Dermis microvascular lymphatic vessel endothelial cell (primary cell): Measurements from ENCODE around the gene ATF7IP2. TPM values are rescaled to one million over a fixed set of nuclear protein-coding genes. Genes with fewer than 3 reads are reported as not detected.
"Not testable (repeated sequence)": the region's sequence is repeated elsewhere in the genome, so short reads cannot be mapped to it uniquely, and the experiment has no call there.

Source experiments
- DNase-seq, 2 donors: peaks; one replicate each; pipeline versions ENCODE4 v3.0.0 to v3.0.0-alpha.2; 2010; ENCODE audit warnings: low read depth in 2 of 2
- total RNA-seq: library from RNA; depleted of rRNA; stranded (reverse); fragments of >200 nt; gene quantifications from 2 replicates; pipeline ENCODE4 v1.2.1, GENCODE V29; 2014

ATF7IP2 gene
- total RNA-seq, 1 donor from 2014 or later = 2.2 TPM

DNA sequence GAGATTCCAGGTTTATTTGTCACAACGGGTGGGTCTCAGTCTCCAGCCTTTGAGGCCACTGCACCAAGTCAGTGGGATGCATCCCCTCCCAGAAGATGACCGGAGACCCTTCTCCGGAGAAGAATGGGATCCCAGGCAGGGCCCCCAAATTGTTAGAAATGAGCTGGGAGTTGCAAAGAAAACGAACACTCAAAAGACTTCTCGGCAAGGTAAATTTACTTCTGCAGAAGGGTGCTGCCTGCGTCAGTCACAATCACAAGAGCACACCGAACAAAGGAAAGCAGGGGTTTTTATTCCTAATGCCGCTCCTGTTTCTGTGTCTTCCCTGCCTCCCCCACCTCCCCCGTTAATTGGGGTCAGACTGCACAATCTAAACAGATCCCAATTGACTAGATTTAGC is 61.4 kb downstream of the ATF7IP2 start:
- no peak for DNase-seq

DNA sequence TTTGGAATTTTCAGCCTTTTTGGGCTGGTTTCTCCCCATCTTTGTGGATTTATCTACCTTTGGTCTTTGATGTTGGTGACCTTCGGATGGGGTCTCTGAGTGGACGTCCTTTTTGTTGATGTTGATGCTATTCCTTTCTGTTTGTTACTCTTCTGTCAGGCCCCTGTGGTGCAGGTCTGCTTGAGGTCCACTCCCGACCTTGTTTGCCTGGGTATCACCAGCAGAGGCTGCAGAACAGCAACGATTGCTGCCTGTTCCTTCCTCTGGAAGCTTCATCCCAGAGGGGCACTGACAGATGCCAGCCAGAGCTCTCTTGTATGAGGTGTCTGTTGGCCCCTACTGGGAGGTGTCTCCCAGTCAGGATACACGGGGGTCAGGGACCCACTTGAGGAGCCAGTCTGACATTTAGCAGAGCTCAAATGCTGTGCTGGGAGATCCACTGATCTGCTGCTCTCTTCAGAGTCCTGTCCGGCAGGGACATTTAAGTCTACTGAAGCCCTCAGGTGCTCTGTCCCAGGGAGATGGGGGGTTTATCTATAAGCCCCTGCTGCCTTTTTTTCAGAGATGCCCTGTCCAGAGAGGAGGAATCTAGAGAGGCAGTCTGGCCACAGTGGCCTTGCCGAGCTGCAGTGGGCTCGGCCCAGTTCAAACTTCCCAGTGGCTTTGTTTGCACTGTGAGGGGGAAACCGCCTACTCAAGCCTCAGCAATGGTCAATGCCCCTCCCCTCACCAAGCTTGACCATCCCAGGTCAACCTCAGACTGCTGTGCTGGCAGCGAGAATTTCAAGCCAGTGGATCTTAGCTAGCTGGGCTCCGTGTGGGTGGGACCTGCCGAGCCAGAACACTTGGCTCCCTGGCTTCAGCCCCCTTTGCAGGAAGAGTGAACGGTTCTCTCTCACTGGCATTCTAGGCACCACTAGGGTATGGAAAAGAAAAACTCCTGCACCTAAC is 66.6 kb downstream of the ATF7IP2 start:
- DNase-seq = not testable (repeated sequence)

DNA sequence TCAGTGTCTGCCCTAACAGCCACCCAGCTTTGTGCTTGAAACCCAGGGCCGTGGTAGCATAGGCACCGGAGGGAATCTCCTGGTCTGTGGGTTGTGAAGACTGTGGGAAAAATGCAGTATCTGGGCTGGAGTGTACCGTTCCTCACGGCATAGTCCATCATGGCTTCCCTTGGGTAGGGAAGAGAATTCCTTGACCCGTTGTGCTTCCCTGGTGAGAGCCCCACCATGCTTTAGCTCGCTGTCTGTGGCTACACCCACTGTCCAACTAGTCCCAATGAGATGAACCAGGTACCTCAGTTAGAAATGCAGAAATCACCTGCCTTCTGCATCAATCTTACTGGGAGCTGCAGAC is 67.3 kb downstream of the ATF7IP2 start:
- DNase-seq = no peak

DNA sequence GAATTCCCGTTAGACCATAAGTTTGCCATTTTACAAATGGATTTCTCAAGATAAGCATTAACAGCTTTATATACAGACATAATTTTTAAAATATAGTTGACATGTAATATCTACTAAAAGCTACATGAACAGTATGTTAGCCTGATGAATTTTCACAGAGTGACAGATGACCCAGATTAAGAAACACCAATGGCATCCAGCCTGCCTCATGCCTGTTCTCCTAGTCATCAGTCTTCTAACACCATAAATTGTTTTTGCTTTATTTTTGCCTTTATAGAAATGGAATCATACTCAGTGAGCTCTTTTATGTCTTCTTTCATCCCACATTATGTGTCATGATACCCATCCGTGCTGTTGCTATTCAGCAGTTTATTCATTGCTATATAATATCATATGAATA is 80.0 kb downstream of the ATF7IP2 start:
- no peak for DNase-seq

DNA sequence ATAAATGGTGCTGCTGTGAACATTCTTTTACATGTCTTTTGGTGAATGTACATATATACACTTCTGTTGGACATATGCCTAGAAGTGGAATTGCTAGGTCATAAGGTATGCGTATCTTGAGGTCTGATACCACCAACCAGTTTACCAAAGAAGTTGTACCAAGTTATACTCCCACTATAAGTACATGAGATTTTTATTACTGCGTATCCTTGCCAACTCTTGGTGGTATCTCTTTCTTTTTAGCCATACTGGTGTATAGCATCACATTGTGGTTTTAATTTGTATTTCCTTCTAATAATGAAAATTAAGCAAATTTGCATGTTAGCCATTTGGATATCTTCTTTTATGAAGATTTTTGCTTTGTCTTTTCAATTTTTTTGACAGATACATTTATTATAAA is 80.5 kb downstream of the ATF7IP2 start:
- no peak for DNase-seq

DNA sequence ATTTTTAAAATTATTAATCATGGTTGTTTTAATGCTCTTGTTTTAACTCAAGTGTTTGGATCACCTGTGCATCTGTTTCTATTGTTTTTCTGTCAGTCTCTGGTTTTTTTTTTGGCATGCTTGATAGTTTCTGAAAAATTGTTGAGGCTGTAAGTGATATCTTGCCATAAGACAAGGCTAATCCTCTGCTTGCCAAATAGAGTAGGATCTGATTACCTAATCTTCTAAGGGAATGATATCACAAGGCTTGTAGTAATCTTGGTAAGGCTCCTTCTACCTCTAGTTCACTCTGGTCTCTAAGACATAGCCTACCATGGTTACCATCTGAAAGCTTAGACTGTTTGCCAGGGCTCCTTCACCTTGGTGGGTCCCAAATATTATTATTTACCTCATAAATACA is 81.0 kb downstream of the ATF7IP2 start:
- no peak for DNase-seq

DNA sequence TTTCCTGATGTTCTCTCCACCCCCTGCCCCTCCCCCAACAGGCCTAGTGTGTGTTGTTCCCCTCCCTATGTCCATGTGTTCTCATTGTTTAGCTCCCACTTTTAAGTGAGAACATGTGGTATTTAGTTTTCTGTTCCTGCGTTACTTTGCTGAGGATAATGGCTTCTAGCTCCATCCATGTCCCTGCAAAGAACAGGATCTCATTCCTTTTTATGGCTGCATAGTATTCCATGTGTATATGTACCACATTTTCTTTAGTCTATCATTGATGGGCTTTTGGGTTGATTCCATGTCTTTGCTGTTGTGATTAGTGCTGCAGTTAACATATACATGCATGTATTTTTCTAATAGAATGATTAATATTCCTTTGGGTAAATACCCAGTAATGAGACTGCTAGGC is 90.8 kb downstream of the ATF7IP2 start:
- DNase-seq = not testable (repeated sequence)

DNA sequence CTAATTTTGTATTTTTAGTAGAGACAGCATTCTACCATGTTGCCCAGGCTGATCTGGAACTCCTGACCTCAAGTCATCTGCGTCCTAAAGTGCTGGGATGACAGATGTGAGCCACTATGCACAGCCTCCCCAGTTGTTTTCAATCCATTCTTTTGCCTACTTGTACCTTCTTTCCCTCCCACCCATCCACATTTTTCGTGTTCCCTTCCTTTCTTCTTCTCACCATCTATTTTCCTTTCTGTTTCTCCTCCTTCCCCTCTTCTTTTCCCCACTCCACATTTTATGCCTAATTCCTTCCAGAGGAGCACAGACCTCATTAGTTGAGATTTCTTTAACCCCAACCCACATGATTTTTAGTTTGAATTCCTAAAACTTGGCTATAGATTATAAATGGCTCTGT is 94.3 kb downstream of the ATF7IP2 start:
- DNase-seq = no peak

DNA sequence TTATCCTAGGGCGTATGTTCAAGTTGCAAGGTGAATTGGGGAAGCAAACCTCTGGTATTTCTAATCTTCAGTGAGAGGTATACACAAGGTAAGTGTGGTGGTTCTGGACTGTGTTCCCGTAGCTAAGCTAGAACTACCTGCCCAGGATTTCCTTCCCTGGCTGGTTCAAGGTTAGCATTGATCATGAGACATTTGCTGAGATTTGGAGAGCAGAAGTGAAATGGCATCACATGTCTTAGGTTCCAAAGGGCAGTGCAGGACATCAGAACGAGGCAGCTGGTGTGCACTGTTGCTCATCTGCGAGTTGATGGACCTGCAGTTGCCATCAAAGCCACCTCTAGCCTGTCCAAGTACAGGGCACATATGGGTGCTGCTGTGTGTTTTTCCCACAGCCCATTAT is 99.3 kb downstream of the ATF7IP2 start:
- no peak for DNase-seq

DNA sequence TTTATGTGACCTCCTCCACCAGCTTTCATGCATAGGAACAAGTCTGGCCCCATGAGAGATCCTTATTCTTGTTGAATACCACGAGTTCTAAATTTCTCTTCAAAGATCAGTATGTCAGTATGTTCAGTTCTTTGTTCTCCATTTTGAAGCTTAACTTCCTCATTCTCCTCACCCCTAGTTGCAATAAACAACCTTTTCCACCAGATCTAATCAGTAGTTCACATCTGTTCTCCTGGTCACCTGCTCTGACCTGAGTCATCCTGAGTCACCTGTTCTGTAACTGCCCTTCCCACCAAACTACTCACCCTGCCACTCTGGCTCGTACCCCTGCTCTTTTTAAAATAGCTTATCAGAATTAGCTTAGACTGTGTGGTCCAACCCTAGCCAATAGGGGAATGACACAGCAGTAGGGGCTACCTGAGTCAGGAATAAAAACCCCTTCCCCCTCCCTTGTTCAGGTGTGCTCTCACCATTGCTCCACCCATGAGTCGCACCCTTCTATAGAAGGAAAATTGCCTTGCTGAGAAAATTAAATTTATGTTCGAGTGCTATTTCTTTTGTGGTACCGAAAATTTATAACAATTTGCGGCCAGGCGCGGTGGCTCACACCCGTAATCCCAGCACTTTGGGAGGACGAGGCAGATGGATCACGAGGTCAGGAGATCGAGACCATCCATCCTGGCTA is 100.0 kb downstream of the ATF7IP2 start:
- DNase-seq = no peak

DNA sequence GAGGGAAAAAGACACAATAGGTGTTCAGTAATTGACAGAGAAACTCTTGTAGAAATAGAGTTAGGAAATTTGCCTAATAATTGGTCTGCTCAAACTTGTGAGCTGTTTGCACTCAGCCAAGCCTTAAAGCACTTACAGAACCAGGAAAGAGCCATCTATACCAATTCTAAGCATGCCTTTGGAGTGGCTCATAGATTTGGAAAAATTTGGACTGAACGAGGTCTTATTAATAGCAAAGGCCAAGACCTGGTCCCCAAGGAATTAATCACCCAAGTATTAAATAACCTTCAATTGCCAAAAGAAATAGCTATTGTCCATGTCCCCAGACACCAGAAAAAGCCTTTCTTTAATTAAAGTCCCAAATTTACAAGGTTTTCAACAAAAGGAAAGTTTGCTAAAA is 104.3 kb downstream of the ATF7IP2 start:
- no peak for DNase-seq

DNA sequence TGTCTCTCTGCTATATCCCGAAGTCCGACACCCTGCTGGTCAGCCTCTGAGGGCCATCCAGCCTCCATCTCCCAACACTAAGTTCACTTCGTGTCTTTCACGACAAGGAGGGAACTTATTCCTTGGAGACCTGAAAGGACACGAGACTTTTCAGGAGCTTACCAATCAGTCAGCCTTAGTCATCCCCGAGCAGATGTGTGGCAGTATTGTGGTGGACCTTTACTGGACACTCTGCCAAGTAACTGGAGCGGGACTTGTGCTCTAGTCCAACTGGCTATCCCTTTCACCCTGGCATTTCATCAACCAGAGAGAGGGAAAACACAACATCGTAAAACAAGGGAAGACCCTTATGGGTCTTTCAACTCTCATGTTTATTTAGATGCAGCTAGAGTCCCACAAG is 107.4 kb downstream of the ATF7IP2 start:
- no peak for DNase-seq

DNA sequence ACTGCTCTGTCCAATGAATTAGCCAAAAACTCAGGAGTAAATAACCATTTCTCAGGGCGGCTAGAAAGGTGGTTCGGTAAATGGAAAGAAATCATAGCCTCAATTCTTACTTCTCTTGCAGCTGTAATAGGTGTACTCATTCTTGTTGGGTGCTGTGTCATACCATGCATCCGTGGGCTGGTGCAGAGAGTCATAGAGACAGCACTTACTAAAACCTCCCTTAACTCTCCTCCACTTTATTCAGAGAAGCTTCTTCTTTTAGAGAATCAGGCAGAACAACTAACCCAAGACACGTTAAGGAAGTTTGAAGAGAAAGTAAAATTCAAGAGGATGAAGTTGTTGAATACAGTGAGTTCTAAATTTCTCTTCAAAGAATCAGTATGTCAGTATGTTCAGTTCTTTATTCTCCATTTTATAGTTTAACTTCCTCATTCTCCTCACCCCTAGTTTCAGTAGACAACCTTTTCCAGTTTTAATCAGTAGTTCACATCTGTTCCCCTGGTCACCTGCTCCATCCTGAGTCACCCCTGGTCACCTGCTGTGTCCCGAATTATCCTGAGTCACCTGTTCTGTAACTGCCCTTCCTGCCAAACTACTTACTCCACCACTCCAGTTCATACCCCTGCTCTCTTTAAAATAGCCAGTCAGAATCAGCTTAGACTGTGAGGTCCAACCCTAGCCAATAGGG is 108.6 kb downstream of the ATF7IP2 start:
- no peak for DNase-seq

DNA sequence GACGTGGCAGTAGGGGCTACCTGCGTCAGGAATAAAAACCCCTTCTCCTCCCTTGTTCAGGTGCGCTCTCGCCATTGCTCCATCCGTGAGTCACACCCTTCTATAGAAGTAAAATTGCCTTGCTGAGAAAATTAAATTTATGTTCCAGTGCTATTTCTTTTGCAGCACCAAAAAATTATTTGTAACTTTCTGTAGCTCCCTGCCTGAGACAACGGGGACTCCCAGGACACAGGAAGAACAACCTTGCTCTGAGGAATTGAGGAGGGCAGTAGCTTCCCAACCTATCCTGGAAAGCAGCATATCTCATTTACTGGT is 109.1 kb downstream of the ATF7IP2 start:
- DNase-seq = no peak

DNA sequence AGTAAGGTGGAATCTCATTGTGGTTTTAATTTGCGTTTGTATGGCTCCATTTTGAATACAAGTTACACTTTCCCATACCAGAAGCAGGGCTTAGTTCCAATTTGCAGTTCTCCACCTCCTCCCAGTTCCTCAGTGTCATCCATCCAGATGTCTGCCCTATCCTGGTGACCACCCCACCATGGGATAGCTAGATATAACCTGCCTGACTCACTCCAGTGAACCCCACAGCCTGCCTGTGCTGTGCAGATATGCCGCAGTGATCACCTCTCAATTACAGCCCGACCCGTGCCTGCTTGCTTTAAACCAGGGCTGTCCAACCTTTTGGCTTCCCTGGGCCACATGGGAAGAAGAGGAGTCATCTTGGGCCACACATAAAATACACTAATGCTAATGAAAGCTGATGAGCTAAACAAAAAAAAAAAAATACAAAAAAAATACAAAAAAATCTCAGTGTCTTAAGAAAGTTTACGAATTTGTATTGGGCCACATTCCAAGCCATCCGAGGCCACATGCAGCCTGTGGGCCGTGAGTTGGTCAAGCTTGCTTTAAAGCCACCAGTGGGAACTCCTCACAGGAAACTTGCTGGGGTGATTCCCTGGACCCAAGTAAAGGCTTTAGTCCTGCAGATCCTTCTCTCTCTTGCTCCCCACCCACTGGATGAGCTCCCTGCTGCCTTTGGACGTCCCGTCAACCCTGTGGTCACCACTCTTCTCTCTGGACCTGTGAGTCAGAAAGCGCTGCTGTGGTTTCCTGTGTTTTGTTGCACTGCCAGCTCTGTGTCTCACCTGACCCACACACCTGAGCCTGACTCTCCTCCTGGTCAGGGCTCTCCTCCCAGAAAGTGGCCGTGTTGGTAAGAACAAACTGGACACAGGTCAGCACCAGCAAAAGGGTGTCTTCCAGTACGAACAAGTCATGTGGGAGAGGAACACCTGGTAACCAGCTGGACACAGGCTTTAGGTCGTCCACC is 111.6 kb downstream of the ATF7IP2 start:
- no peak for DNase-seq

DNA sequence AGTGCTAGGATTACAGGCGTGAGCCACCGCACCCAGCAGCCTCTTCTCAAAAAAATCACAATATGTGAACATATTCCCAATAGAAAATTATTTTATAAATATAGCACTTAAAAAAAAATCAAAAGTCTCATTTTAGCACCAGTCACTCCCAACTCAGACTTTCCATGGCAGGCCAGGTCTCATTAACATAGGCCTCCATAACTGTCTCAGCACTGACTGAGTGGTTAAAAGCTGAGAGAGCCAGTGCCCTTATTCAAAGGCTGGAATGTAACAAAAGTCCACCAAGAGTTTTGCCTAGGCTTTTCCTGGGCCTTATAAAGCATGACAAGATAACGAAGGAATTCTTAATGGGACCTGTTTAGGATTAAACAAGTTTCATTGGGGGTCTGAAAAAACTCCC is 114.7 kb downstream of the ATF7IP2 start:
- DNase-seq = no peak

DNA sequence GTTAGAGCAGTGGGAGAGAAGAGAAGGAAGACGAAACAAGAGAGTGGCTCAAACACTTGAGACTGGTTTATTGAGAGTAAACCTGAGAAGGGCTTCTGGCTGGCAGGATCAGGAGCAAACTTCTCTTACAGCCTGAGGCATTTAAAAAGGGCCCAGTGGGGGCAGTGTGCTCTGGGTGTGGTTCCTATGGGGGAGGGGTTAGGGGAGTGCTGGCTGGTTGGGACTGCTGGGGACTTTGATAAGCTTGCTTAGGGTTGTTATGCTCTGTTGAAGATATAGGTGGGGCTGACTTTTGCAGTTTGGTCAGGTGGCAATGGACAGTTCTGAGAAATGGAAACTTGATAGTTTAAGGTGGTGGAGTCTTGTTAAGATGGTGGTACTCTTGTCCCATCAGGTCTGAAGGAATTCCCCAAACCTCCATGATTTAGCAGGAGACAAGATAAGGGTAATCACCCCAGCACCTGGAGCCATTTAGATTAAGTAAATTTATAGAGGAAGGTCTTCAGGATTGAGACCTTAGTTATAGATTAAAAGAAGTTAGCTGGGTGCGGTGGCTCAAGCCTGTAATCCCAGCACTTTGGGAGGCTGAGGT is 115.3 kb downstream of the ATF7IP2 start:
- DNase-seq = no peak

DNA sequence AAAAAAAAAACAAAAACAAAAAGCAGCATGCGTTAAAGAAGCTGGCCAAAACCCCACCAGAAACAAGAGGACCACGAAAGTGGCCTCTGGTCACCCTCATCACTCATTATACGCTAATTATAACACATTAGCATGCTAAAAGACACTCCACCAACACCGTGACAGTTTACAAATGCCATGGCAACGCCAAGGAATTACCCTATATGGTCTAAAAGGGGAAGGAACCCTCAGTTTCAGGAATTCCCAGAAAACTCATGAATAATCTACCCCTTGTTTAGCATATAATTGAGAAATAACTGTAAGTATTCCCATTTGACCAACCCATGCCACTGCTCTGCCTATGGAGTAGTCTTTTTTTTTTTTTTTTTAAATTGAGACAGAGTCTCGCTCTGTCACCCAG is 116.9 kb downstream of the ATF7IP2 start:
- no peak for DNase-seq

DNA sequence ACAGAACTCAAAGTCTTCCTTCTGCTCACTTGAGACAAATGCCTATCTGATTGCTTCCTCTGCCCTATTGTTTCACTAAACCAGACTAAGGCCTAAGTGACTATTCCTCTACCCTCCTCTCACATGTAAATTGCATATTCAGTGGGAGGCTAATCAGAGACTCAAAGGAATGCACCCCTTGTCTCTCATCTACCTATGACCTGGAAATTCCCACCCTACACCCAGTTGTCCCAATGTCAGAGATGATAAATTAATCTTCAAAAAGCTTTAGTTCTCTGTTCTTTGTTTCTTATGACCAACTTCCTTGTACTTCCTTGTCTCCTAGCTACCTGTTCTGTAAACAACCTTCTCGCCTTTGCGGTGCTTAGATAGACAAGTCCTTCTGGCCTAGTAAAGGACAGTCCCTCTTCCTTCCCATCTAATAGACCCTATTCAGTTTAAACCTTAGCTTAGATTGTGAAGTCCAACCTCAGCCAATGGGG is 118.6 kb downstream of the ATF7IP2 start:
- no peak for DNase-seq

DNA sequence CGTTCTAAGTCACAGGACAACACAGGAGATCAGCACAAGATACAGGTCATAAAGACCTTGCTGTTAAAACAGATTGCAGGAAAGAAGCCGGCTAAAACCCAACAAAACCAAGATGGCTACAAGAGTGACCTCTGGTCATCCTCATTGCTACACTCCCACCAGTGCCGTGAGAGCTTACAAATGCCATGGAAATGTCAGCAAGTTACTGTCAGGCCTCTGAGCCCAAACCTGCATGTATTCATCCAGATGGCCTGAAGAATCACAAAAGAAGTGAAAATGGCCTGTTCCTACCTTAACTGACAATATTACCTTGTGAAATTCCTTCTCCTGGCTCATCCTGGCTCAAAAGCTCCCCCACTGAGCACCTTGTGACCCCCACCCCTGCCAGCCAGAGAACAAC is 119.4 kb downstream of the ATF7IP2 start:
- DNase-seq = not testable (repeated sequence)

DNA sequence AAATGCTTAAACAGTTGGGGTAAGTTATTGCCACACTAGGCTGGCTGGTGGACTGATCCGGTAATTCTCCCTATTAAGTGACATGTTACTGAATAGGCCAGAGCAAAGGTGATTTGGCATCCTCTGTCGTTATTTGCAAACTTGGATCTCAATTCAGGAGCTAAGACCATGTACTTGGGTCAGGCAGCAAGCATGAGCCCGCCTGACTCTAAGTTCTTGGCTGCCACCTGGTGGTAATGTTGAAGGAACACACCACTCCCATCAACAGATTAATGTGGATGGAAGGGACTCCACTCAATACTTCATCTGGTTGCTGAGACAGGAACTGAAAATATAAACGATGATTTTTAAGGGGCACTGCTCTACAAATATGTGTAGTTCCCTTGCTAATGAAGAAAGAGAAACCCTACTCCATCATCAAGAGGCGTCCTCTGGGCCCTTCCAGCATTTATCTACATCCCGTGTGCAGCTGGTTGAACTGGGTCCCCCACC is 123.7 kb downstream of the ATF7IP2 start:
- DNase-seq = peak; percentile 74 to 83
